HepG2 (cell line): Measurements from ENCODE around the gene CYP27B1. TPM values are rescaled to one million over a fixed set of nuclear protein-coding genes. Genes with fewer than 3 reads are reported as not detected.

Experiments
- PHF8 ChIP-seq: sonication (generic); formaldehyde crosslinking; IDR thresholded peaks from 2 replicates; pipeline ENCODE4 v1.5.0; 2020; ENCODE audit warnings: missing genetic modification reagents
- TRAFD1 ChIP-seq: sonication (generic); formaldehyde crosslinking; IDR thresholded peaks from 2 replicates; pipeline ENCODE4 v1.5.1; 2020; ENCODE audit warnings: missing genetic modification reagents, mild to moderate bottlenecking, borderline replicate concordance
- ZNF407 ChIP-seq: sonication (generic); formaldehyde crosslinking; IDR thresholded peaks from one replicate; pipeline ENCODE4 v1.5.1; 2020; ENCODE audit warnings: mild to moderate bottlenecking, missing genetic modification reagents; ENCODE audit errors: not compliant biosample characterization
- polyA plus RNA-seq, 8 experiments: library from polyadenylated mRNA; depleted of rRNA in 3 of 8; stranded (reverse) in 7 of 8; unstranded in 1 of 8; fragments of >200 nt; fragmentation: Illumina TruSeq in 4 of 8; extraction: Trizol in 4 of 8; gene quantifications; 2 replicates each; pipeline versions ENCODE4 v1.2.1 to v1.2.3, GENCODE V29; 2011 to 2016; ENCODE audit warnings: low read depth in 4 of 8, missing spikeins in 1 of 8, mixed read lengths in 1 of 8; ENCODE audit not compliant: insufficient read depth in 1 of 8
- total RNA-seq, 5 experiments: library from RNA; depleted of rRNA; stranded (reverse); fragments of >200 nt; fragmentation: Illumina TruSeq; extraction: Trizol; gene quantifications; 2 replicates each; pipeline ENCODE4 v1.2.3, GENCODE V29; 2016; ENCODE audit warnings: low read depth in 1 of 5

Gene CYP27B1
- total and polyA plus RNA-seq, 2 of the 13 experiments (the other 11 are each of a cell fraction or from before 2014, with no cell fraction given): 2.3 to 3.0 TPM

- no peak for TF ChIP-seq ZNF407 (CRISPR knock-in tag)
- no peak for TF ChIP-seq PHF8
- no peak for TF ChIP-seq TRAFD1 (CRISPR knock-in tag)
Observed at GRCh38 chr12:57755194-57755453, 11.8 kb downstream of the CYP27B1 start (continued).
